ENCODE results near the gene SAMD11.

SAMD11 gene

DNA sequence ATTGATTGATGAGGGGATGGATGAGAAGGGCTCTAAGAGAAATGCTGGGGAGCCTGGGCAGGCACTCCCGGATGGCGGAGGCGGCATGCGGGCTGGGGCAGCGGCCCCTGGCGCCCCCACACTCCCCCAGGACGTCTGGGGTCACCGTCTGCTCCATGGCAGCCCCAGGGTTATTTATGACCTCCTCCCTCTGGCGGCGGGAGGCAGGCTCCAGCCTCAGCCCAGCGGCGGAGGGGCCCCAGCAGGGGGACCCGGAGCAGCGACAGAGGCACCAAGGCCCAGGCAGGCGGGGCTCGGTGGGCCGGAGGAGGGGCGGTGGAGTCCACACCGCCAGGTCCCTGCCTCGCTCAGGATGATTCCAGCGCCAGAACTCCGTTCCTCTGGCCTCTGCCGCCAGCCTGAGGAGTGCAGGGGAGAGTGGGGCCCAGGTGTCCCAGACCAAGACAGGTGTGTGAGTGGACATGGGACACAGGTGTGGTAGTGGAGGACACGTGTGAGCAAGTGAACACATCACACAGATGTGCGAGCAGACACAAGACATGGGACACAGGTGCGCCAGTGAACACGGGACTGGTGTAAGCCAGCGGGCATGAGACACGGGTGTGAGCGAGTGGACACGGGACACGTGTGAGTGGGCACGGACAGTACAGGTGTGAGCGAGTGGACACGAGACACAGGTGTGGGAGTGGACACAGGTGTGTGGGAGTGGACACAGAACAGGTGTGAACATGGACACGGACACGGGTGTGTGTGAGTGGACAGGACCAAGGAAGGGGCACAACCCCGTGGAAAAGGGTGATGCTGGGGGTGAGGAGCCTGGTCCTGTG, 2.5 kb upstream of the SAMD11 start:
- TF ChIP-seq, protein P1, sequence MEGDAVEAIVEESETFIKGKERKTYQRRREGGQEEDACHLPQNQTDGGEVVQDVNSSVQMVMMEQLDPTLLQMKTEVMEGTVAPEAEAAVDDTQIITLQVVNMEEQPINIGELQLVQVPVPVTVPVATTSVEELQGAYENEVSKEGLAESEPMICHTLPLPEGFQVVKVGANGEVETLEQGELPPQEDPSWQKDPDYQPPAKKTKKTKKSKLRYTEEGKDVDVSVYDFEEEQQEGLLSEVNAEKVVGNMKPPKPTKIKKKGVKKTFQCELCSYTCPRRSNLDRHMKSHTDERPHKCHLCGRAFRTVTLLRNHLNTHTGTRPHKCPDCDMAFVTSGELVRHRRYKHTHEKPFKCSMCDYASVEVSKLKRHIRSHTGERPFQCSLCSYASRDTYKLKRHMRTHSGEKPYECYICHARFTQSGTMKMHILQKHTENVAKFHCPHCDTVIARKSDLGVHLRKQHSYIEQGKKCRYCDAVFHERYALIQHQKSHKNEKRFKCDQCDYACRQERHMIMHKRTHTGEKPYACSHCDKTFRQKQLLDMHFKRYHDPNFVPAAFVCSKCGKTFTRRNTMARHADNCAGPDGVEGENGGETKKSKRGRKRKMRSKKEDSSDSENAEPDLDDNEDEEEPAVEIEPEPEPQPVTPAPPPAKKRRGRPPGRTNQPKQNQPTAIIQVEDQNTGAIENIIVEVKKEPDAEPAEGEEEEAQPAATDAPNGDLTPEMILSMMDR (IDR thresholded peaks at IDR 0.05; ENCODE audit: low read depth, low read length): peak; percentile 56
- H3K4me3 ChIP-seq (ENCODE audit: low read depth, low read length): no peak overlapping the region

- TF ChIP-seq, protein P1 (IDR thresholded peaks at IDR 0.05; ENCODE audit: low read depth, low read length): no peak
- peak overlapping the region; percentile 48 for H3K4me3 ChIP-seq (ENCODE audit: low read depth, low read length)
Measured at GRCh38 chr1:923991-924655, 400 bp downstream of the SAMD11 start.

DNA sequence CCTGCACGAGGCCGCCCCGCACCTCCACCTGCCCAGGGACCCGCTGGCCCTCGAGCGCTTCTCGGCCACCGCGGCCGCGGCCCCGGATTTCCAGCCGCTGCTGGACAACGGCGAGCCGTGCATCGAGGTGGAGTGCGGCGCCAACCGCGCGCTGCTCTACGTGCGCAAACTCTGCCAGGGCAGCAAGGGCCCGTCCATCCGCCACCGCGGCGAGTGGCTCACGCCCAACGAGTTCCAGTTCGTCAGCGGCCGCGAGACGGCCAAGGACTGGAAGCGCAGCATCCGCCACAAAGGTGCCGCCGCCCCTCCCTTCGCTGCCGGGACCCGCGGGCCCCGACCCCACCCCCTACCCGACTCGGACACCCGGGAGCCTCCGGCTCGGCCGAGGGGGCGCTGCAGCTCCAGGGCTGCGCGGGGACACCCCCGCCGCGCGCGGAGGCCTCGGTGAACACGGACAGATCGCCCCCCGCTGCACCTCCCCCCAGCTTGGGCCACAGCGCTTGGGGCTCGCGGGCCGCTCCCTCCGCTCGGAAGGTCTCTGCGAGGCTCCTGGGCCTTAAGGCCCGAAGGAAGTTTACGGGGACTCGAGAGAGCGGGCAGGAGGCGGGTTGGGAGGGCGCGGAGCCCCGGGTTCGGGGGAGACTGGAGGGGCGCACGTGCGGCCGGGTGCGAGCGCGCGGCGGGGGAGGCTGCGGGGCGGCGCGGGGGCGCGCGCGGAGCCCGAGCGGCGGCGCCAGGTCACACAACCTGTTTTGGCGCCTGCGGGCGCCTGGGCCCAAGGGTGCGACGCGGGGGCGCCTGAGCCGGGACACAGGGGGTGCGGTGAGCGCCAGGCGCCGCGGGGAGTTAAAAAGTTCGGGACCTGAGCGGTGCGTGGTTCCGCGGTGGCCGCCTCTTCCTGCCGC, 1.2 kb downstream of the SAMD11 start:
- TF ChIP-seq, protein P1 (IDR thresholded peaks at IDR 0.05; ENCODE audit: low read depth, low read length): no peak
- H3K4me3 ChIP-seq (ENCODE audit: low read depth, low read length): peak overlapping the region; percentile 48

DNA sequence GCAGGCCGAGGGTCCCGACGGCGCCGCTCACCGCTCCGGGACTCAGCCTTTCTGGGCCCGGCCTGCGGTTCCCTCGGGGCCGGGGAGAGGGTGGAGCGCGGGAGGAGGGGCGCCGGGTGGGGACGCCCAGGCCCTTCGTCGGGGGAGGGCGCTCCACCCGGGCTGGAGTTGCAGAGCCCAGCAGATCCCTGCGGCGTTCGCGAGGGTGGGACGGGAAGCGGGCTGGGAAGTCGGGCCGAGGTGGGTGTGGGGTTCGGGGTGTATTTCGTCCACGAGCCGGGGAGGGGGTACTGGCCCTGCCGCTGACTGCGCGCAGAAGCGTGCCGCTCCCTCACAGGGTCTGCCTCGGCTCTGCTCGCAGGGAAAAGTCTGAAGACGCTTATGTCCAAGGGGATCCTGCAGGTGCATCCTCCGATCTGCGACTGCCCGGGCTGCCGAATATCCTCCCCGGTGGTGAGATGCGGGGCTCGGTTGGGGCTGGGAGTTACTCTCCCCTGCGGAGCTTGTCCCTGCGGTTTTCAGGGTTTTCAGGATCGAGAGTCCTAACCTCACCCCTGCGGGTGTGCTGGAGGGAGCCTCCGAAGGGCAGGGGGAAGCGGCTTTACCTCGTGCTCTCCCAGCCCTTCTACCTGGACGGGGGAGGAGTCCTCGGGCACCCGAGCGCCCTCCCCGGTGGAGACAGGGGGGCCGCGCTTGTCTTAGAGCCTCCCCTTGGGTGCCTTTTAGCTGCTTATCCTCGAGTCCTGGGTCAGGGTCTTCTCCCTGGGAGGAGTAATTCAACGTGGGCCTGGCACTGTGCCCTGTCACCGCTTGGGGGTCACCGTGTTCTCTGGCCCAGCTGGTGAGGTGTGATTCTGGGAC, 2.1 kb downstream of the SAMD11 start:
- TF ChIP-seq, protein P1 (IDR thresholded peaks at IDR 0.05; ENCODE audit: low read depth, low read length): no peak
- H3K4me3 ChIP-seq (ENCODE audit: low read depth, low read length): peak overlapping the region; percentile 29

GRCh38 chr1:927234-927633, 3.5 kb downstream of the SAMD11 start:
- TF ChIP-seq, protein P1 (IDR thresholded peaks at IDR 0.05; ENCODE audit: low read depth, low read length): no peak

GRCh38 chr1:927748-928147, 4.0 kb downstream of the SAMD11 start:
- no peak overlapping the region for H3K4me3 ChIP-seq (ENCODE audit: low read depth, low read length)
- TF ChIP-seq, protein P1 (IDR thresholded peaks at IDR 0.05; ENCODE audit: low read depth, low read length): no peak

More at GRCh38 chr1:927234-927633, 3.5 kb downstream of the SAMD11 start:
- no peak overlapping the region for H3K4me3 ChIP-seq (ENCODE audit: low read depth, low read length)
